Activated CD8-positive, alpha-beta memory T cell treated with anti-CD3 and anti-CD28 coated beads for 48 hours (primary cell): ENCODE data around the gene ICA1.
"Not testable (repeated sequence)": the region's sequence is repeated elsewhere in the genome, so short reads cannot be mapped to it uniquely, and the experiment has no call there.

ENCODE experiments used
- DNase-seq, 3 experiments: peaks; one replicate each; pipeline ENCODE4 v3.0.0-alpha.2; 2020; ENCODE audit warnings: low read depth in 2 of 3, low spot score in 2 of 3

Gene ICA1

DNA sequence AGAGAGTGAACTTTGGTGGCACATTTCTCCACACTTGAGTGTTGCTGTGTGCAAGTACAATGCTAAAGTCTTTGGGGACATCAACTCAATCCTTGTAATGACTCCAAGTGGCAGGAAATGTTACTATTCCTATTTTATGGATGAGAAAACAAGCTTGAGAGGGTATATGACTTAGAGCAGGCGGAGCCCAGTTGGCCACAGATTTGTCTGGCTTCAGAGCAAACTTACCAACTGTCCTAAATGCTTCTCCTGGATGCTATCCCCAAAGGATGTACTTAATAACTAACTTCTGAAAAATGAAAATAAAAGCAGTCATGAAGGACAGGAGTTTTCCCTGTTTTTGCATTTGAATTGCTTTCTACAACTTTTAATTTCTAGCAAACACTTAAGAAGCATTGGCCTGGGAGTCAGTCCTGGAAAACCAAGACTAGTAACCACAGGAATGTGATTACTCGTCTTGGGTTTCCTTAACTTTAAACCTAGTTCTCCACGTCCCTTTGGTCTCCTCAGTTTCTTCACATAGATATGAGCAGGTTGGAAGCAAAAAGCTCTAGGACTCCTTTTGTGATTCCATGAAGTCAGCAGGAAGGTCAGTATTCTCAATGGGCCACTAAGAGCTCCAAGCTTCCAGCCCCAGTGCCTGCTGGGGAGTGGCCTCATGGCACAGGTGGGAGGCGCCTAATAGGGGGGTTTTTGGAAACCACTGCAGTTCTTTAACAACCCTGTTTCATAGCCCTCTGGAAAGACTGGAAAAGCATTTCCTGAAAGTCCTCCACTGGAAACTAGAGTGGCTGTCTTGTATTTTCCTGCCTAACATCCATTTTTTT, 152.6 kb downstream of the ICA1 start:
- DNase-seq, result no peak

DNA sequence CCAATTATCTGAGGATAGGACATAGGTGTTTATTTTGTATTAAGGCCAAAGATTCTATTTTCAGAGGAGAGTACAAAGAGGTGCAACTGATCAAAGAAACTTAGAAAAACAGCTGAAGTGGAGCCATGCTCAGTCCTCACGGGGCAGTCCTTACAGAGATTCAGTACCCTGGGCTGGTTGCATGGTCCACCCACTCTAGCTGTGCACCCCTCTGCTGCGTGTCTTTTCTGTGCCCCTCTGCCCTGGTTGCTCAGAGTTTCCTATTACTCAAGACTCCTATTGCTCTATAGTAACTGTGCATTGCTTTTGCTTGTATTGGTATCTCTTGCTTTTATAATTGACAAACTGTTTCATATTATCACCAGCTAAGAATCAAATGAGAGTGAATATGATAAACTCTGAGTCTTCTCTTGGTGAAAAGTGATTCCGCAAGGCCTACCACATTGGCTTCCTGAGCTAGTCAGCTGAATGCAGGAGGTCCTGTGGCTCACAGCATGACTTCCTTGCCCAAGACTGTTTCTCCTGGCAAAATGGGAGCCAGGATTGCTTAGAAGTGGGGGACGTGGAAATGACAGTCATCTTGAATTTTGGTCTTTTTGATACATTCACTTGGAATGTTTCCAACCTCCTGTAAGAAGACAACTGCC, 156.4 kb downstream of the ICA1 start:
- DNase-seq, result no peak

DNA sequence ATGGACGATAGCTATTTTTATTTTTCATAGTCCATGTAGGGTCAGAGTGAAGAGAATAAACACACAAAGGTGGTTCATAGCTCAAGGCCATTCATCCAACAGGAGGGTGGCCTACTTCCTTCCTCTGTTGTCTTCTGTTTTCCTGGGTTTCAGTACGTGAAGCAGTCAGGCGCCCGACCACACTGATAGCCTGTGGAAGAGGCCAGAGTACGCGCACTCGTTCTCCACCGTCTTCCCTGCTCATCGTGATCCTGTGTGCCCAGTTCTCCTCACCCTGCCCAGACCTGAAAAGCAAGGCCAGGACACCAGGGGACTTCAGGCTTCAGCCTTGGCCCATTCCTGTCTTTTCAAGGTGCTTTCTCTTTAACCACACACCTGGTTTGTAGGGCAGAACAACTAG, 158.7 kb downstream of the ICA1 start:
- DNase-seq, result no peak

DNA sequence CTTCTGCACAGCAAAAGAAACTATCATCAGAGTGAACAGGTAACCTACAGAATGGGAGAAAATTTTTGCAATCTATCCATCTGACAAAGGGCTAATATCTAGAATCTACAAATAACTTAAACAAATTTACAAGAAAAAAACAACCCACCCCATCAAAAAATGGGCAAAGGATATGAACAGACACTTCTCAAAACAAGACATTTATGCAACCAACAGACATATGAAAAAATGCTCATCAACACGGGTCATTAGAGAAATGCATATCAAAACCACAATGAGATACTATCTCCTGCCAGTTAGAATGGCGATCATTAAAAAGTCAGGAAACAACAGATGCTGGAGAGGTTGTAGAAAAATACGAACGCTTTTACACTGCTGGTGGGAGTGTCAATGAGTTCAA, 160.7 kb downstream of the ICA1 start:
- not testable (repeated sequence) for DNase-seq

DNA sequence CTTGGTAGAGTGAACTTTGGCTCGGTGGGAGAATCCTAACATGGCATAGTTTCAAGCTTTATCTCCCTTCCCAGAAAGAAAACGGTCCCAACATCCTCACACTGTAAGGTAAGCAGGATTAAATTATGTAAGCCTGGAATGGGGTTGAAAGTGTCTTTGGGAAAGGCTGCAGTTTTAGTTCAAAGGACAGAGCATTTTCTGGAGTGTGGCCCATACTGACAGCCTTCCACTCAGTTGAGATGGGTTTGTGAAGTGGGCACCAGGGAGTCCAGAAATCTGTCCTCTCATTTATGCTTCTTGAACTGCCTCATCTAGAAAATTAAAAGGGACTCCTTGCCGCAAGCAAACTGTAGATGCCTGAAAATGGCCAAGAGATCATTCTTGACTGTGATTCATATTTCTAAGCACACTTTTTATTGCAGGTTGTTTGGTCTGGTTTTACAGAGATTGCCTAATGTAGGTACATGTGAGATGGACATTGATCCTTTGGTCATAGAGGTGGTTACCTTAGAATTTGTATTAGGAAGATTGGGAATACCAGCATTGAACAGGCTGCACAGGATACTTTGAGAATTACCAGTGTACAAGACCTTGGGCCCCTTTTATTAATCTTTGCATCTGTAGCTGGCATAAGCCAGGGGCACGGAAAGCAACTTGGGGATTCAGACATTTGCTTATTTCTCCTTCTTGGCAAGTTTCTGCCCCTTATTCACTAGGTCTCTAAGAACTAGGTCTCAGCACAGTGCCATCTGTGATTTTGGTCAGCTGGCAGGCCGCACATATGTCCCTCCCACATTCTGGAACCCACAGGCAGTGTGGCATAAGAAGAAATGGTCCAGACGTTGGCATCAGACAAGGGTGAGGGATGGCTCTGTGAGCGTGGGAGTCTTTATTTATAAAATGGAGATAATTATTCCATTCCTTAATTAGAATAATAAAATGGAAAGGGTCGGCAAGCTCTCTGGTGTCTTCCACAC, 167.5 kb downstream of the ICA1 start:
- DNase-seq, result no peak

DNA sequence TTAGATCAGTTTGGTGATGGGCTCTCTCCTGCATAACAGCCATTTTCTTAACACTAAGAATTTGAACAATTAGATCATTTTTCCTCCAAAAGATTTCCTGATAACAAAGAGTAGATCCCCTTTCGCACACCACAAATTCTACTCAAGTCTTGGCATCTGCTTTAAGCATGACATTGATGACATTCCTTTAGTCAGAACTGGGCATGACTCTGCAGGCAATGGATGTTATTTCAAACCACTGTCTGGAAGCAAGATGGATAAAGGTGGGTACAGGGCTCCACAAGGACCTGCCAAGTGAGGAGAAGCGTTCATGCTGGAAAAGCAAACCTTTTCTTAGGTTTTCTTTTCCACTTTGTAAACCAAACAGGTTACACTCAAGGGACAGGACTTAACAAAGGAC, 169.8 kb downstream of the ICA1 start:
- DNase-seq, result no peak

DNA sequence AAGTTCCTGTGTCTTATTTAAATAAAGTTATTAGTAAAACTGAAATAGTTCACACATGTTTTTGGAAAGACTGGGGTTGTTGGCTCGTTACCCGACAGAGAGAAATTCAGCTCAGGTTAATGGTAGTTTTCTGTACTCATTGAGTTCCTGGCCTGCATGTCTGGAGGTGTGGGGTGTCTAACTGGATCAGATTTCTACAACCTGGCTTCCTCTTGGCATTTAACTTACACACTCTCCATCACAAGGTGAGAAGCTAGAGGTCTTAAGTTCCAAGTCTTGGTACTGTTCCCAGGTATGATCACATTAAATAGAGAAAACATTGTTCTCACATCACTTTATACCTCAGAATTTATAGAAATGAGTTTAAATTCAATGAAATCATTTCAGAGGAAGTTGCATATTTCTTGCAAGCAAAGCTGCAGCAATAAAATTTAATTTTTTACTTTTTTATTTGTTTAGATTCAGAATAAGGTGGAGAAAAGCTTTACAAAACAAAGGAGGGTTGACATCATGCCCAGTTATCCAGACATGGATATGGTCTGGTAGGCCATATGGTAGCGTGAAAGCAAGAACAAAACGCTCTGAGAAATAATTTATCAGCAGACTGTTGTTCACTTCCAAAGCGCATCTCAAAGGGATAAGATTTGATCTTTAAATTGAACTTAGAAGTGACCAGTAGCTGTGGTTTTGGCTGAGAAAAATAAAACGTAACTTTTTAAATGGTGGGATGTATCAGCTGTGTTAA, 172.8 kb downstream of the ICA1 start:
- no peak for DNase-seq

DNA sequence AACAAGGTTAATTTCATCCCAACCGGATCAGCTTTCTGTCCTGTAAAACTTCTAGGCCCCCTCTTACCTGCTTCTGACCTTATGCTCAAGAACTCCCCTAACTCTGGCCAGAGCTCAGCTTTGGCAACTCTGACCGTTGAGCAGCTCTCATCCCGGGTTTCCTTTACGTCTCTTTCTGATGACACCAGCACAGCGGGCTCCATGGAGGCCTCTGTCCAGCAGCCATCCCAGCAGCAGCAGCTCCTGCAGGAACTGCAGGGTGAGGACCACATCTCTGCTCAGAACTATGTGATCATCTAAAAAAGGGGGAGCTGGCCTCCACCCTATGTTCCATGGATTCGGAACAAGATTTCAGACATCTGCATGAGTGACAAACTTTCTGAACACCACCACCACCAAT, 175.7 kb downstream of the ICA1 start:
- no peak for DNase-seq

DNA sequence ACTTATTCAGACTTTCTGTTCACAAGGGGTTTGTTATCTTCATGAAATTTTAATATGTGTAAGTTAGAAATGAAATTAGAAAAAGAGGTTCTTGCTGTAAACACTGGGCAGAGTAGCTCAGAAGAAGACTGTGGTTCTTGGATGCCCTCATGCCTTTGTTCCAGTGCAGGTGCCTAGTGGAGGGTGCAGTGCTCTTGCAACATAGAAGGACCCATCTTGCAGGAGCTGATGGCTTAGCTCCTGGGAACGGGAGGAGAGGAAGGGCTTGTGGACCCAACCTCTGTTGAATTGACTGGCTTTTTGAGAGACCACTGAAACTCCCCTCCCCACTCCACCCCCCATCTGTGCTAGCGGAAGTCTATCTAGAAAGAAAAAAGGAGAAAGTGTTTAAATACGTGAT, 176.5 kb downstream of the ICA1 start:
- no peak for DNase-seq

DNA sequence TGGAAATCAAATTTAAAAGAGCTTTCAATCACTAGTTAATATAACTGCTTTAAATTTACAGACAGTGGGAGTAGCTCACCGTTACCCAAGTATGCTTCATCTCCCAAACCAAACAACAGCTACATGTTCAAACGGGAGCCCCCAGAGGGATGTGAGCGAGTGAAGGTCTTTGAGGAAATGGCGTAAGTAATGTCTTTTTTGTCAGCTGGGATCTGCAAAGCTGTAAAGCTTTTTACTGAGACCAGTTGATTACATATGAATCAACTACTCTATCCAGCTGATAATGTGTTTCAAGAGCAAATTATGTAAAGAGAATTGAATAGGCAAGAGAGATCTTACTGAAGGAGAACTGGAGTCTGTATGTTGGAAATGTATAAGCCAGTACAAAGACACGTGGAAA, 177.1 kb downstream of the ICA1 start:
- no peak for DNase-seq

DNA sequence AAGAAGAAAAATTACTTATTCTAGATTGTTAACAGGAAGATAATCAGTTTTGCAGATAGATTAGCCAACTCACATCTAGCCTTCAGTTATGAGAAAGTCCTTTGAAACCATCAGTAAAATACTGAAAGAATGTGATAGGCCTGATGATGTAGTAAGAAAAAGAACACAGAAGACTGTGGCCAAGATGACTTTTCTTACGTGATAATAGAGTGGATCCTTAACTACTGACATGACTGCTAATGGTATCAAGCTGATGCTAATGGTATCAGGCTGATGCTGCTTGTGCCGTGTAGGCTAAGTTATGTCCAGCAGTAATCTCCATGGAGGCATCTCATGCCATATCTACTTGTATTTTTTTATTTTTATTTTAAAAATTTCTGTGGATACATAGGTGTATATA, 179.2 kb downstream of the ICA1 start:
- no peak for DNase-seq

DNA sequence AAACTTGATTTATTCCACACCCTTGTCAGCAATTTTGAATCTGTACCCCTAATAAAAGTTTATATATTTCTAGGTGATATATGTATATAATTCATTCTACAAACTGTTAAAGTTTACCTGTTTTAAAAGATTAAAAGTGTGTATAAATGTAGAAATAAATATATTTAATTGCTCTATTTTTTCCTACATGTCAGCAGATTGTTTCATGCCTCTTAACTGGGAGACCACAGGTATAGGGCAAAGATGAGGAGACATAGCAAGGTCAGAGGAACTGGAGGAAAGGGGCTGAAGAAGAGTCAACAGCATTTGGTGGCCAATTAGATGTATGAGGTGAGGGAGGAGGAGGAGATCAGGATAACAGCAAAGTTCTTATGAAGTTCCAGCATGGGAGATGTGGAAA, 183.5 kb downstream of the ICA1 start:
- DNase-seq, result no peak

DNA sequence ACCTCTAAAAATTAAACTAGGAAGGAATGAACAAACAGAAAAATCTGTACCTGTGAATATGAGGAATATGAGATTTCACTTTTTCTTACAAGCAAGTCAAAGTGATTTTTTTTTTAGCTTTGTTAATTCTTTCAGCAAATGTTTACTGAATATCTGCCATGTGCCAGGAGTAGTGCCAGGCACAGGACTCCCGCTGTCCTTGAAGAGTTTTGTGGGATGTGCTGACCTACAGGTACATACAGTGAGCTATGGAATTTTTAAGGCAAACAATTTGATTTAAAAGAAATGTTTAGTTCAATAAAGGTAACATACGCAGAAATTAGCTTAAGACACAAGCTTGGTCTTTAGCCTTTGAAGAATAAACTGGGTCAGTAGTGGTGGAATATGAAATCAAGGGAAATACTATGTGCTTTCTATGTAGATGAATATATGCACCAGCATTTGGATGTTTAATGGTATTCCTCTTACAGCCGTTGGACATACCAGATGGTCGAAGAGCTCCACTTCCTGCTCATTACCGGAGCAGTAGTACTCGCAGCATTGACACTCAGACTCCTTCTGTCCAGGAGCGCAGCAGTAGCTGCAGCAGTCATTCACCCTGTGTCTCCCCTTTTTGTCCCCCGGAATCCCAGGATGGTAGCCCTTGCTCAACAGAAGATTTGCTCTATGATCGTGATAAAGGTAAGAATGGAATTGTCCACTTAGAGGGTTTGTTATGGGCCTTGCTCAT, 191.4 kb downstream of the ICA1 start:
- DNase-seq, result no peak

DNA sequence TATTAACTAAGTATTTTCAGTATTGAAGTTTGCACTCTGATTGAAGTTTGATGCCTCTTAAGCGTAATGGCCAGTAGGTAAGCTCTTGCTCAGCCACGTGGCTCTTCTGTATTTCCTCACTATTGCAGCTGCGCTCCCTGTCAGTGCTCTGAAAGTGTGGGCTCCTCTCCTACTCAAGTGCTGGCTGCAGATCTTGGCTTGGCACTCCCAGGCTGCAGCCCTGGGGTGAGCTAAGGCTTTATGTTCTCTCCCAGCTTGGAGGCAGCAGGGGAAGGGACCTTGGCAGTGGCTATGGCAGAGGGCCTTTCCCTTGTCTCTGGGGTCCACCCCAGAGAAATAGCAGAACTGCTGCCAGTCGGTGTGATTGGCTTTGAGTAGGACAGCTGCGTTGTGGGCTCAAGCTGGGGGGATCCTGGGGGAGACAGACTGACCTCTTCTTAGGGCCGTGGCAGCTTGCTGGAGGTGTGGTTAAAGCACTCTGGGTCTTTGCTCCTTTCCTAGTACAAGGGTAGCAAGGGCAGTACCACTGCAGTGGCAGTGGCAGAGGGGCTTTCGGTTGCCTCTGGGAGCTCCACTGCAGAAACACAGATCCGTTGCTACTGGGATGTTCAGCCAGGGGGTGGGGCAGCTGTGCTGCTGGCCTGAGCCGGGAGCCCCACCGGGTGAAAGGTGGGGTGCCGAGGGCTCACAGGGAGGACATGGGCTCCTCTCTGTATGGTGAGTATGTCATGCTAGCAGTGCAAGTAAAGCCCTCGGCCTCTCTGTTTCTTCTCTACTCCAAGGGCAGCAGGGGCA, 192.9 kb downstream of the ICA1 start:
- no peak for DNase-seq

DNA sequence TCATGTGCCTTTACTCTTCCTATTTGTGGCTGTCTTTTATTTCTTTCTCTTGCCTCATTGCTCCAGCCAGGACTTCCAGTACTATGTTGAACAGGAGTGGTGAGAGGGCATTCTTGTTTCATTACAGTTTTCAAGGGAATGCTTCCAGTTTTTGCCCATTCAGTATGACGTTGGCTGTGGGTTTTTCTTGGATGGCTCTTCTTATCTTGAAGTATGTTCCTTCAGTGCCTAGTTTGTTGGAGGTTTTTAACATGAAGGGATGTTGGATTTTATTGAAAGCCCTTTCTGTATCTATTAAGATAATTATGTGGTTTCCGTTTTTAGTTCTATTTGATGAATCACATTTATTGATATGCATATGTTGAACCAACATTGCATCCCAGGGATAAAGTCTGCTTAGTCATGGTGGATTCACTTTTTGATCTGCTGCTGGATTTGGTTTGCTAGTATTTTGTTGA, 196.6 kb downstream of the ICA1 start:
- no peak for DNase-seq

DNA sequence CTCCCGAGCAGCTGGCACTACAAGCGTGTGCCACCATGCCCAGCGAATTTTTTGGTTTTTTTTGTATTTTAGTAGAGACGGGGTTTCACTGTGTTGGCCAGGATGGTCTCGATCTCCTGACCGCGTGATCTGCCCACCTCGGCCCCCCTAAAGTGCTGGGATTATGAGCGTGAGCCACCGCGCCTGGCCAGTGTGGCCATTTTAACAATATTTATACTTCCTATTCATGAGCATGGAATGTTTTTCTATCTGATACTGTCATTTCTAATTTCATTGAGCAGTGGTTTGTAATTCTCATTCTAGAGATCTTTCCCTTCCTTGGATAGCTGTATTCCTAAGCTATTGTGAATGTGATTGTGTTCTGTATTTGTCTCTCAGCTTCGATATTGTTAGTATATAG, 197.1 kb downstream of the ICA1 start:
- no peak for DNase-seq

DNA sequence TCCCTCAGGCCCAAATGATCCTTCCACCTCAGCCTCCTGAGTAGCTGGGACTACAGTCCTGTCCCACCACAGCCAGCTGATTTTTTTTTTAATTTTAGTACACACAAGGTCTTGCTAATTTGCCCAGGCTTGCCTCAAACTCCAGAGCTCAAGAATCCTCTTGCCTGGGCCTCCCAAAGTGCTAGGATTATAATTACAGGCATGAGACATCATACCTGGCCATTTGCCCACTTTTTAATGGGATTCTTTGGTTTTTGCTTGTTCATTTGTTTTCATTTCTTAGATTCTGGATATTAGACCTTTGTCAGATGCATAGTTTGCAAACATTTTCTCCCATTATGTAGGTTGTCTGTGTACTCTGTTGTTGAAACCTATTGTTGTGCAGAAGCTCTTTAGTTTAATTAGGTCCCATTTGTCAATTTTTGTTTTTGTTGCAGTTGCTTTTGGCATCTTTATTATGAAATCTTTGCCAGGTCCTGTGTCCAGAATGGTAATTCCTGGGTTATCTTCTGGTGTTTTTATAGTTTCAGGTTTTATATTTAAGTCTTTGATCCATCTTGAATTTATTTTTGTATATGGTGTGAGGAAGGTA, 198.2 kb downstream of the ICA1 start:
- DNase-seq, result no peak

DNA sequence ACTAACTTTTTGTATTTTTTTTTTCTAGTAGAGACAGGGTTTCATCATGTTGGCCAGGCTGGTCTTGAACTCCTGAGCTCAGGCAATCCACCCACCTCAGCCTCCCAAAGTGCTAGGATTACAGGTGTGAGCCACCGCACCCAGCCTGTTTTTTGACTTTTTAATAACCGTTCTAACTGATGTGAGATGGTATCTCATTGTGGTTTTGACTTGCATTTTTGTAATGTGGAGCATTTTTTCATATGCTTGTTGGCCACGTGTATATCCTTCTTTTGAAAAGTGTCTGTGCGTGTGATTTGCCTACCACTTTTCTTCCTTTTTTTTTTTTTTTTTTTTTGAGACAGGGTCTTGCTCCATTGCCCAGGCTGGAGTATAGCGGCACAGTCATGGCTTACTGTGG, 198.7 kb downstream of the ICA1 start:
- not testable (repeated sequence) for DNase-seq
